Measurements from ENCODE around the gene TNS3. TPM values are rescaled to one million over a fixed set of nuclear protein-coding genes. Genes with fewer than 3 reads are reported as not detected.

The TNS3 gene
- total and polyA plus RNA-seq, 3 experiments from 2014 or later, result 1.4 to 1.5 TPM; not detected in 1

DNA sequence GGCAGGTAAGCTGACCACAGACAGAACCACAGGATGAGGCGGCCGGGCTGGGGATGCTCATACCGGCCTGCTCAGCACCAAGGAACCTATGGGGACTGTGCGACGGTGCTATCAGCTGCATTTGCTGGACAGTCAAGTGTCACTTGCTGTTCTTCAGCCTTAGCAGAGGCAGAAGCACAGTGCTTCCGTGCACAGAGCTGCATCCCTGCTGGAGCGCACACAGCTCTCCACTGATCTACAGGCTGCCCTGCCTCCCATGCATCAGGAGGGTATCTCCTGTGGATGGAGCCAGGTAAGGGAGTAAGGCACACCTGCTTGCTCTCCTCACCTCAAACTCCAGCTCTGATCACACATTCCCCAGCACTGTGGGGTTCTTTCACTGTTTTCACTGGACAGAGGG is 97.5 kb downstream of the TNS3 start:
- no peak for DNase-seq
- Histone ChIP-seq H3K27me3 (ENCODE audit: insufficient read depth, low read length, poor library complexity, severe bottlenecking) (no peaks in the 10 kb centered on the region), H3K36me3 (ENCODE audit: insufficient read depth, low read length) (no peaks in the 10 kb centered on the region), H3K27ac (ENCODE audit: low read depth, low read length) (no peak overlapping the region), H3K4me3 (ENCODE audit: low read length) (no peak overlapping the region), H3K4me1 (ENCODE audit: insufficient read depth, low read length) (no peaks in the 10 kb centered on the region), H3K9me3 (ENCODE audit: low read length) (no peaks in the 10 kb centered on the region)
- H3K9me3 Mint-ChIP-seq, result no peaks in the 10 kb centered on the region
- no peaks in the 10 kb centered on the region for H3K36me3 Mint-ChIP-seq
- no peak overlapping the region for H3K4me3 Mint-ChIP-seq
- ChIA-PET CTCF (no interaction called here), POLR2A (no interaction called here)
- no peaks in the 10 kb centered on the region for H3K4me1 Mint-ChIP-seq
- no peaks in the 10 kb centered on the region for H3K27me3 Mint-ChIP-seq
- no peak overlapping the region for H3K27ac Mint-ChIP-seq

DNA sequence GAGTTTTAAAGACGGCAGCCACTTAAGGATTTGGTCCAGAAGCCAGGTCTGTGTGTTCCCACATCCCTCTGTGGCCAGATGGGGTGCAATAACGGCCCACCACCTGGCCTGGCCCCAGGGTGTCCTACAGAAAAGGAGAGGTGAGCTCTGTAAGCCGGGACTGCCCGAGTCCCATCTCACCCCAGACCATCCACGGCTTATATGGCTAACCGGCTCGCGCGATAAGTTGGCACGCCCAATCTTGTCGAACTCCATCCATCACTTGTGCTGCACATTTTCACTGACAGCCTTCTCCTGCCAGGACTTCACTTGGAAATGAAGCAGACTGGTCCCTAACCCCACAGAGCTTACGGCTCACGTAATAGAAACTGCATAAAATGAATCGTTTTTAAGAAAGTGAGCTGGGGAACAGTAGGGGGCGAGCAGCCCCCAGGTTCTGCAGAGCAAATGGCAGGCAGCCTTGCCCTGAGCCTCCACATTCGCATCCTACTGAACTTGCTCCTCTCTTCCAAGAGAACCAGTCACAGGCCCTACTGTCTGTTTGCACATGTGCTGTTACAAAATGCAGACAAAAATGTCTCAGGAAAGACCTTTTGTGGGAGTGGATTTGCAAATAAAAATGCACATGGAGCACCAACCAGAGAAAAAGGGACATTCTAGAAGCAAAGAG is 98.2 kb downstream of the TNS3 start:
- Histone ChIP-seq H3K4me1 (ENCODE audit: insufficient read depth, low read length) (no peaks in the 10 kb centered on the region), H3K4me3 (ENCODE audit: low read length) (no peak overlapping the region), H3K27me3 (ENCODE audit: insufficient read depth, low read length, poor library complexity, severe bottlenecking) (no peaks in the 10 kb centered on the region), H3K9me3 (ENCODE audit: low read length) (no peaks in the 10 kb centered on the region), H3K36me3 (ENCODE audit: insufficient read depth, low read length) (no peaks in the 10 kb centered on the region), H3K27ac (ENCODE audit: low read depth, low read length) (no peak overlapping the region)
- POLR2A ChIA-PET, result no interaction called here
- Mint-ChIP-seq H3K27me3 (no peaks in the 10 kb centered on the region), H3K4me3 (no peak overlapping the region), H3K9me3 (peaks cover 0 to under 1% (median under 1%) of the 10 kb centered on the region in 5 donors), H3K36me3 (no peaks in the 10 kb centered on the region), H3K4me1 (no peaks in the 10 kb centered on the region), H3K27ac (no peak overlapping the region)
- DNase-seq, result no peak
- CTCF ChIA-PET, result no interaction called here

DNA sequence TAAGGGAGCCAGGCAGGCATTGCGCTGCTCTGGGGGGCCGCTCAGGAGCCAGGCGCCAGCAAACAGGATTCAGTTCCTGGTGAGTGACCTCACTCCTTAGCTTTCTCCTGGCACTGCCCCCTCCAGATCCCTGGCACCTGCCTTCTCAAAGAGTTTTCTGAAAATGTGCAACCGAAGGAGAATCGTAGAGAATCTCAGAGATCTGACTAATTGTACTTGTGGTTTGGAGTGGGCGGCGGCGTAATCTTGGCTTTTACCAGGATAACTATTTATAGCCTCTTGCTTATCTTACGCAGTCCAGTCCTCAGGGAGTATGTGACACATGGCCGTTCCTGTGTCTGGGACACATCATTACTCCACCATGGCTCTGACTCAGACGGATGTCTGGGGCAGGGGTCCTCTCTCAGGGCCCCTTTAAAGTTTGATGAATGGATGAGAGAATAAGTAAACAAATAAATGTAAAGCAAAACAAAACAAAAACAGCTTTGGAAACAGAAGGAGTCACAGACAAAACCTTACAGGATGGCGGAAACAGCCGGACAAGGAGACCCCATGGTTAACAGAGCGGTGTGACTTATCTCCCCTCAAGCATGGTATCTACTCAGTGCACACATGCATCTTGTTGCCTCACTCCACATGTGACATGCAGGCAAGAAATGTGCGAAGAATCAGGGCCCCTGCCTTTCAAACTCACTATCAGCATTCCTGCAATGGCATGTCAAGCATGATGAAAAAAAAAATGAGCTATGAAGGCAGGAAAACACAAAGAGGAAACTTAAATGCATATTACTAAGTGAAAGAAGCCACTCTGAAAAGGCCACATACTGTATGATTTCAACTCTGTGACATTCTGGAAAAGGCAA is 99.7 kb downstream of the TNS3 start:
- H3K4me3 Mint-ChIP-seq, result no peak overlapping the region
- no peaks in the 10 kb centered on the region for H3K4me1 Mint-ChIP-seq
- Histone ChIP-seq H3K4me3 (ENCODE audit: low read length) (no peak overlapping the region), H3K9me3 (ENCODE audit: low read length) (no peaks in the 10 kb centered on the region), H3K27ac (ENCODE audit: low read depth, low read length) (no peak overlapping the region), H3K36me3 (ENCODE audit: insufficient read depth, low read length) (no peaks in the 10 kb centered on the region), H3K27me3 (ENCODE audit: insufficient read depth, low read length, poor library complexity, severe bottlenecking) (no peaks in the 10 kb centered on the region), H3K4me1 (ENCODE audit: insufficient read depth, low read length) (no peaks in the 10 kb centered on the region)
- no peaks in the 10 kb centered on the region for H3K36me3 Mint-ChIP-seq
- H3K27ac Mint-ChIP-seq, result no peak overlapping the region
- POLR2A ChIA-PET, result no interaction called here
- H3K9me3 Mint-ChIP-seq, result peaks cover 0 to 2% (median 2%) of the 10 kb centered on the region in 5 donors
- DNase-seq, result no peak
- CTCF ChIA-PET, result no interaction called here
- no peaks in the 10 kb centered on the region for H3K27me3 Mint-ChIP-seq

DNA sequence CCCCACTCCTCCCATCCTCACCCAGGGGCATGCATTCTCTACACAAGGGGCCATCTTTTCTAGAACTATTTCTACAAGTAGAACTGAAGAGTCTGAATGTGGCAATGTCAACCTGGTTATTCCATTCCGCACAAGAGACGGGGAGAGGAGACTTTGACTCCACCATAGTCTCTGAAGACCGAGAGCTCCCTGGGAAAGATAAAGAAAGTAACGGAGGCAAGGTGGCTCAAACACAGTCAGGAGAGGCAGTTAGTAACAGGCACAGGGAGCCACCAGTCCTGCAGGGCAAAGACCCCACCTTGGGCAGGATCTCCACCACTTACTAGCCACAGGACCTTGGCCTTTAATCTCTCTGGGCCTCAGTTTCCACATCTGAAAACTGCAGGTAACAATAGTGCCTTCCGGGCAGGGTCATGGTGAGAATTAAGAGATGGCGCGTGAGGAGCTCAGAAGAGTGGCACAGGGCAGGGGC is 100.3 kb downstream of the TNS3 start:
- H3K4me1 Mint-ChIP-seq, result no peaks in the 10 kb centered on the region

DNA sequence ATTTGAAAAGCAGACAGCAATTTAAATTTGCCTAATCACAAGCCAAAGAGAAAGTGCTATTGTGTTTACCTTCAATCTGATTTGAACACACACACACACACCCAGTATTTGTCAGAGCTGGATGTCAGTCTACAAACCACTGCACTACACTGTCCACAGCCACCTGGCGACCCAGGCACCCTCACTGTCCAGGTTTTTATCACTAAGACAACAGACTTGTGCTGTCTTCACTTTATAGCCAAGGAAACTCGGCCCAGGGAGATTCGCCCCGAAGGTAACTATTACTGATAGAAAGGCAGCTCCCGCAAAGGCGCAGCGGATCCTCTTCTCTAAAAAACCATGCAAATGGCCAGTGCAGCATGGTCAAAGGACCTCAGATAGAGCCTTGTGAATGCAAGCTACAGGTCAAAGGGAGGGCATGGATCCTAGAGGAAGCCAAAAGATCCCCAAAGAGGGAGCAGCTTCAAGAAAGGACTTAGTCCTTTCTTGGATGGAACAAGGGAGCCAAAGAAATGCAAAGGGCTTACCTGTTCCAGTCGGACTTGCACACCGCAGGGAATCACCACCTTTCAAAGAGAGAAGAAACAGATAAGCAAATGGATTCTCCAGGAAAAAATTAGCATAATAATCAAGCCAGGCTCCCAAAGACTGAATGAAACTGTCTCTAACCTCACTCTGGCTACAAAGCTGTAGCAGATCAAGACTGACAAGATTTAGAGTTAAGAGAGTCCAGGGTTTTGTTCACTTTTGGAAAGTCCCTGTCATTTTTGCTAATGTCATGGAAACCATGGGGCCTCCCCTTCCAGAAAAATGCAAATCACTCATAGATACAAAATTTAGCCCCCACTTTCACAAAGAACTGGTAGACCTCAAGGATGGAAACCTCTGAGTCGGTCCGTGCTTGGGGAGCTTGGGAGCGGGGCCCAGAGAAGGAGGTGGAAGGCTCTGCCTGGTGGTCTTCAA is 101.1 kb downstream of the TNS3 start:
- H3K27ac ChIP-seq (ENCODE audit: low read depth, low read length), result no peak overlapping the region
- H3K9me3 Mint-ChIP-seq, result peaks cover 0 to 7% (median 2%) of the 10 kb centered on the region in 5 donors
- no peaks in the 10 kb centered on the region for H3K9me3 ChIP-seq (ENCODE audit: low read length)
- DNase-seq, result no peak
- no peak overlapping the region for H3K27ac Mint-ChIP-seq
- no peak overlapping the region for H3K4me3 ChIP-seq (ENCODE audit: low read length)
- H3K36me3 ChIP-seq (ENCODE audit: insufficient read depth, low read length), result no peaks in the 10 kb centered on the region
- ChIA-PET POLR2A (no interaction called here), CTCF (no interaction called here)
- H3K4me1 Mint-ChIP-seq, result no peaks in the 10 kb centered on the region
- H3K4me3 Mint-ChIP-seq, result no peak overlapping the region
- H3K4me1 ChIP-seq (ENCODE audit: insufficient read depth, low read length), result no peaks in the 10 kb centered on the region
- no peaks in the 10 kb centered on the region for H3K27me3 ChIP-seq (ENCODE audit: insufficient read depth, low read length, poor library complexity, severe bottlenecking)
- H3K36me3 Mint-ChIP-seq, result no peaks in the 10 kb centered on the region
- no peaks in the 10 kb centered on the region for H3K27me3 Mint-ChIP-seq

More for the DNA sequence above, 100.3 kb downstream of the TNS3 start:
- H3K4me1 ChIP-seq (ENCODE audit: insufficient read depth, low read length), result no peaks in the 10 kb centered on the region
- H3K4me3 ChIP-seq (ENCODE audit: low read length), result no peak overlapping the region
- ChIA-PET CTCF (no interaction called here), POLR2A (no interaction called here)
- Mint-ChIP-seq H3K9me3 (peaks cover 0 to 3% (median 2%) of the 10 kb centered on the region in 5 donors), H3K4me3 (no peak overlapping the region), H3K27me3 (no peaks in the 10 kb centered on the region), H3K36me3 (no peaks in the 10 kb centered on the region), H3K27ac (no peak overlapping the region)
- H3K27ac ChIP-seq (ENCODE audit: low read depth, low read length), result no peak overlapping the region
- H3K36me3 ChIP-seq (ENCODE audit: insufficient read depth, low read length), result no peaks in the 10 kb centered on the region
- DNase-seq, result no peak
- H3K9me3 ChIP-seq (ENCODE audit: low read length), result no peaks in the 10 kb centered on the region
- no peaks in the 10 kb centered on the region for H3K27me3 ChIP-seq (ENCODE audit: insufficient read depth, low read length, poor library complexity, severe bottlenecking)

DNA sequence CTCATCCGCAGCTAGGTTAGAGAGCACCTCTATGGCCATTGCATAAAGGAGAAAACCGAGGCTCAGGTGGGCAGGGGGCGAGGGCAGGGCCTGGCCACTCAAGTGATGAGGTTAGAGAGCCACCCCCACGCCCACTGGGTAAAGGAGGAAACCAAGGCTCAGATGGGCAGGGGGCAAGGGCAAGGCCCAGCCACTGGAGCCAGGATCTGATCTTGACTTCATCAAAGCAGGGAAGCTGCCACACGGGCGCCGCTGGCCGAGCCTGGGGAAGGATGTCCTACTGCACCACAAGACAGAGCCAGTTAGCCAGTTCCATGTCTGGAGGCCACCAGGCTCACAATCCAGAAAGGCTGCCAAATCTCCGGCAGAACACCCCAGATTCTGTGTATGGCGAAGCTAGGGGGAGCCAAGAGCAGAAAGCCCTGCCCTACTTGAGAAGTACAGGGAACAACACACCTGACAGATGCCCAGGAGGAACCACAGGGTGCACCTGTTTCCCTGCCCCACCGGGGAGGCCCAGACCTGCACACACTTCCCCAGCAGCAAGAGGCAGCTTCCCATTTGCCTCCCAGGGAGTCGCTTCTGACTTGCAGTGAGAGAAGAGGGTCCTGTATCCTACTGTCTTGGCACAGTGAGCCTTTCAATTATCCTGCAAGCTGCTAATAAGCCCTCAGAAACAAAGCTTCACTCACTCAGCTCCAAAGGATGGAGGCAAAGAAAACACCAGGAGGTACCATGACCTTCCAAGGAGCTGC is 101.9 kb downstream of the TNS3 start:
- H3K4me3 ChIP-seq (ENCODE audit: low read length), result no peak overlapping the region
- no peak overlapping the region for H3K27ac ChIP-seq (ENCODE audit: low read depth, low read length)
- no peak for DNase-seq
- H3K9me3 Mint-ChIP-seq, result peaks cover 0 to 7% (median 2%) of the 10 kb centered on the region in 5 donors
- H3K9me3 ChIP-seq (ENCODE audit: low read length), result no peaks in the 10 kb centered on the region
- H3K4me1 Mint-ChIP-seq, result no peaks in the 10 kb centered on the region
- H3K27ac Mint-ChIP-seq, result no peak overlapping the region
- H3K4me1 ChIP-seq (ENCODE audit: insufficient read depth, low read length), result no peaks in the 10 kb centered on the region
- no peaks in the 10 kb centered on the region for H3K27me3 Mint-ChIP-seq
- CTCF ChIA-PET, result no interaction called here
- no peaks in the 10 kb centered on the region for H3K27me3 ChIP-seq (ENCODE audit: insufficient read depth, low read length, poor library complexity, severe bottlenecking)
- no peaks in the 10 kb centered on the region for H3K36me3 ChIP-seq (ENCODE audit: insufficient read depth, low read length)
- no peaks in the 10 kb centered on the region for H3K36me3 Mint-ChIP-seq
- POLR2A ChIA-PET, result no interaction called here
- no peak overlapping the region for H3K4me3 Mint-ChIP-seq

DNA sequence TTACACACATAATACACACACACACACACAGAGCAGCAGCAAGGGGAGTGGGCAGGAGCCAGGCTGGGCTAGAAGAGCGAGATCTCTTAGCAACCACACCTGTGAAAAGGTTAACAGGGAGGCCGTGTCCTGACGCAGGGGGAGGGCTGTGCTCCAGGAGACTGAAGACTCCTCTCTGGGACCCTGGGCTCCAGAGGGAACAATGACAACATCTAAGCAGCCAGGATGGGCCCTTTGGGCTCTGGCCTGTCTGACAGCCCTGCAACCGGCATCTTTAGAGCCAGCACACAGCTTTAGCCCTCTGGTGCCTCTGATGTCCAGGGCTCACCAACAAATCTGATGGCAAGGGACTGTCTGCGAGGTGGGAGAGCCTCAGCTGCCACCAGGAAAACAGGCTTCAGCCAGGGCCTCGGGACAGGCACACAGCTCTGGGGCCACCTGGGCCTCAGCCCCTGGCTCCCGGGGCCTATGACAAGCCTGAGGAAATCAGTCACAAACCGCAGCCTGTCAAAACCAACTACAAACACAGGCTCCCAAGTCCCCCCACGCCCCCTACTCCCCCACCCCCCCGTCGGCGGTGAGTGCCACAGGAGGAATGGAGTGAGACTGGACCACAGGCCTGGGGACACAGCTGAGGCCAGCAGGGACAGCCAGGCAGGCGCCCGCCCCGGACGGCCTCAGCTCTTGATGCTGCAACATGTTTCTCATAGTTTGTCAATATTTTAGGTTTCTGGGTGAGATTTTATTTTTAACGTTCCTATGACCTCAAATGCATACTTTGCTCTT is 102.8 kb downstream of the TNS3 start:
- H3K4me3 ChIP-seq (ENCODE audit: low read length), result no peak overlapping the region
- H3K4me1 ChIP-seq (ENCODE audit: insufficient read depth, low read length), result no peaks in the 10 kb centered on the region
- H3K27ac ChIP-seq (ENCODE audit: low read depth, low read length), result no peak overlapping the region
- no peak overlapping the region for H3K4me3 Mint-ChIP-seq
- H3K36me3 Mint-ChIP-seq, result no peaks in the 10 kb centered on the region
- no peaks in the 10 kb centered on the region for H3K4me1 Mint-ChIP-seq
- CTCF ChIA-PET, result no interaction called here
- H3K27me3 ChIP-seq (ENCODE audit: insufficient read depth, low read length, poor library complexity, severe bottlenecking), result no peaks in the 10 kb centered on the region
- H3K36me3 ChIP-seq (ENCODE audit: insufficient read depth, low read length), result no peaks in the 10 kb centered on the region
- no peaks in the 10 kb centered on the region for H3K9me3 ChIP-seq (ENCODE audit: low read length)
- H3K9me3 Mint-ChIP-seq, result peaks cover 0 to 7% (median 2%) of the 10 kb centered on the region in 5 donors
- POLR2A ChIA-PET, result no interaction called here
- DNase-seq, result no peak
- H3K27ac Mint-ChIP-seq, result no peak overlapping the region
- H3K27me3 Mint-ChIP-seq, result no peaks in the 10 kb centered on the region

Data from CD8-positive, alpha-beta memory T cell (primary cell).